Activated CD8-positive, alpha-beta memory T cell treated with anti-CD3 and anti-CD28 coated beads for 4 hours (primary cell): ENCODE results near the gene PLCB2.

ENCODE experiments used
- DNase-seq, 2 donors: peaks; one replicate each; pipeline ENCODE4 v3.0.0-alpha.2; 2020; ENCODE audit warnings: low read depth in 2 of 2

PLCB2 gene

DNA sequence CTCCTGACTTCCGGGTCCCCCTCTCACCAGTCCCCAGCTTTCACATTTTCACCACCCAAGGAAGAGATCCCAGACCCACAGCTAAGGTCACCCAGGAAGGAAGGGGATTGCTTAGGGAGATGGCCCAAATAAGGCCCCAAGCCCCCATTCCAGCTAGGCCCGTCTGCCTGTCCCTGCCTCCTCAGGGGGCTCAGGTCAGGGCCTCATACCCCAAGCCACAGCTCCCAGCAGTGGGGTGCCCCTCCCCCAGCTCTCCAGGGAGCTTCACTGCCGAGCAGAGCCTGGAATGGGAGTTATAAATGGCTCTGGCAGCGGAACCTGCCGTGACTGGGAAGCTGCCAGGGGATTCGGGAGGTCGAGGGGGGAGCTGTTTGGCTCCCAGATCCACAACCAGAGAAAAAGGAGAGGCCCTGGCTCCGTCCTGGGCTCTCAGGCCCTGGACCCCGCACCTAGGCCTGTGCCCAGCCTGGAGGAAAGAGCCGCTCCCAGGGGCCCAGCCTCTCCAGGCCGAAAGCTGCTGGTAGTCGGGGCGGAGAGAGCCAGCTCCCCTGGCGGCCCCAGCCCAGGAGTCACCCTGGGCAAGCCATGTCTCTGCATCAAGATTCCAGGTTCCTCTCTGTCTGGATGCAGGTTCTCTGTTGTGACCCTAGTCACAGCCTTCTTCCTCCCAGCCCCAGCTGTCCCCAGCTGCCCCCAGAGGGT, 32.5 kb upstream of the PLCB2 start:
- no peak for DNase-seq

DNA sequence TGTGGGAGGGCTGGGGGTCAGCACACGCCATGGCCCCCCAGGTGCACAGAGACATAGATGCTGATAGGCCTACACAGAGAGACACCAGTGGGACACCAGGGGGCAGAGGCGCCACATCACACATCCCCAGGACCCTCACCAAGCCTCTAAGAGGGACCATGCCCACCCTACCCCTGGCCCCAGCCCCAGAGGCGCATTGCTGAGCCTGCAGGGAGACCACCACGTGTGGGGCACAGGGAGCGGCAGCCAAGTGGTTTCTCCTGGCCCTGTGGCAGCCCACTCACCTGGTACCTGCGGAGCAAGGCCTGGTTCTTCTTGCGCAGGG, 31.8 kb upstream of the PLCB2 start:
- no peak for DNase-seq

DNA sequence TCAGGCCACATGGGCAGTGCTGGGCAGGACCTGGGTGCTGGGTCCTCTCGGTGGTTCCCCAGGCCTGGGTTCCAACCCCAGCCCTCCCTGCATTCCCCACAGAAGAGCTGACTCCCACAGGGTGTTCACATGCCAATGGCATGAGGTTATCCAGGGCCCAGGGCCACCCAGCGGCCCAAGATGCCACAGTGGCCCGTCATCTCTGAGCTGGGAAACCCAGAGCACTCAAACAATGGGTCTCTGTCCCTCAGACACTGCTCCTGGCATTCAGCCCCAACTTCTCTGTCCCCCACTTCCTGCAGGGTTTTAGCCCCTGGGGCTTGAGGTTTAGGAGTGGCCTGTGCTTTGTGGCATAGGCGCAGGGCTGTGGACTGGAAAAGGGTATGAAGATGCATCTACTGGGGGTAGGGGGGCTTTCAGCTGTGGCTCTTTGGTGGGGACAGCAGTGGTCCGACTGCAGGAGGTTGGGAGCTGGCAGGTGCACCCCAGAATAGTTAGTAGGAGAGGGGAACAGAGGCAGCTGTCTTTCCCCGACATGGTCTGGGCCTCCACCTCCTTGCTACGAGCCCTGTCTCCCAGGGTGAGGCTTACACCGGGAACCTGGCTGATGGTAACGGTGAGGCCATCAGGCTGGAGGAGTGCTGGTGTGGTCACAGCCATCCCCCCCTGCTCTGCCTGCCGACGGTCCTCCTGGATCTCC, 31.3 kb upstream of the PLCB2 start:
- no peak for DNase-seq

DNA sequence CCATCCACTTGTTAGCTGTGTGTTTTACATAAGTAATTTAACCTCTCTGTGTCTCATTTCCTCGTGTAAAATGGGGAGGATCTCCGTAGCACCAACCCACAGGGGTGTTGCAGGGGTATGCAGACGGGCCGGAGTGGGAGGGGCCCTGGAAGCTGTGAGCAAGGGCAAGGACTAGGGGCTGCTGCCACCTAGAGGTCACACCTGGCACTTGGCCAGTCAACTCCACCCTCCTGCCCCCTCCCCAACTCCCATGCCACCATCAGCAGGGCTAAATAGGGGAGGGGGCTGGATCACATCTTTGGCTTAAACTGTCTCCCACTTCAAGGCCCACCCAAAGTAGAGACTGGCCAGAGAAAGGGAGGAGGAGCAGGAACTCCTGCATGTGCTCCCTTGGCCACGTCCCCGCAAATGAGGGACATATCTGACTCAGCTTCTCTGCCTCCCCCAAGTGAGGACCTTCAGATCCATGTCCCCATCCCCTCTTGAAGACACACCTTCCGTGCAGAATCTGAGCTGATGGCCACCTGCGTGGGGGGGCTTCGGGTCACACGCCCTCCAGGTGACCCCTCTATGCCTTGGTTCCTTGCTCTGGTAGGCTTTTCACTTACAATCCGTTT, 30.4 kb upstream of the PLCB2 start:
- DNase-seq = peak; percentile 54 to 56

DNA sequence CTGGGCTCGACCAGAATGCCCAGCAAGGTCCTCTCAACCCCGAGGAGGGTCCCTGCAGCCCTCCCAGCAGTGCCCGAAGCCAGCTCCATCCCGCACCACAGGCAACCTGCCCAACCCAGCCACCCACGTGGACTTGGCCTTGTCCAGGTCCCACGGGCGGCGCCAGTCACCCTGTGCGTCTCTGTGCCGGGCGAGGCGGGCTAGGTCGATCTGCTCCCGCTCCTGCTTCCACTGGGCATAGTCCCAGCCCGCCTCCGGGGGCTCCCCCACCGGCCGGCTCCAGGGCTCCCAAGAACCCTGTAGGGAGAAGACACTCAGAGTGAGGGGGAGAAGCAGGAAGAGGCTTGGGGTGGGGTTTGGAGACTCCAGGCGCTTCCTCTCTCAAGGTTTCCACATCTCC, 29.9 kb upstream of the PLCB2 start:
- DNase-seq = no peak

DNA sequence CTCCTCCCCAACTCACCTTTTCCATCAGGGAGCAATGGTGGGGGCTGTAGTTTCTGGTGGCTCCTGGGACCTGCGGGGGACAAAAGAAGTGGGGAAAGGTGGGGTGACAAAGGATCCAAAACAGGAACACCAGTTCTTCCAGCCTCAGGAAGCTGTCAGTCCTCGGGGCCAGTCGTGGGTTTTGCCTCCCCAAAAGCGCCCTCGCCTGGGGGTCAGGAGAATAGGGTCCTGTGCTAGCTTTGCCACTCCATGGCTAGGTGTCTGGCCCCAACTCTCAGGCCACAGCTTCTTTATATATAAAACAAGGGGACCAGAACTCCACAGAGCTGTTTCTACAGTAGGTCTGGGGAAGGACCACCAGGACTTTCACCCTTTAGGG, 29.0 kb upstream of the PLCB2 start:
- DNase-seq = no peak

DNA sequence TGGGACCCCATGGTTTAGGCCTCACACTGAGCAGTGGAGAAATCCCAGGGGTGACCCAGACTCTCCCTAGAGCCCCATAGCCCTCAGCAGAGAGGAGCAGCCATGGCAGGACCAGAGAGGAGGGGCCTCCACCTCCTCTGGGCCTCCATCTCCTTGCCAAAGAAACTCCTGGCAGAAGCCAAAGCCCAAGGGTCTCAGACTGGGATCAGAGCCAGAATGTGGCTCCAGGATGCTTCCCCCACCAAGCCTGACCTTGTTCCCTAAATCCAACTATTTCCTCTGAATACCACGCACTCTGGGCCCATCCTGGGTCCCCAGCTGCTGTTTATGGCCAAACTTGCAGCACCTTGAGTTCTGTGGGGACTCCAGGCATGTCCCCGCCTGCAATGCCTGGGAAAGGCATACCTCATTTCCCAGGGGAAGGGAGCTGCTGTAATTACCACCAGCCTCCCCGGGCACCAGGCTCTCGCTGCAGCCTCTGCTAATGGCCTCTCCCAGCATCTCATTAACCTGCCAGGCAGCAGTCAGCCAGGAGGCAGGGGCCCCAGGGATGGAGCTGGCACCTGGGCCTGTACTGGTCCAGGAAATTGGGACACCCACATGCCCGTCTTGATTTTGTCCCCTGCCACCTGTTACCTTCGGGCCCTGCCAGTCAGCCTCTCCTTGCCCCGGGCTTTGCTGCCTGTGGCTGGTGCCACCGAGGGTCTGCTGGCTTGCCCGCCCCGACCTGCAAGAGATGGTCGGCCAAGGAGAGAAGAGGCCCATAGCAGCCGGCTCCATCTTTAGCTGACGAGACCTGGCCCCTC, 28.4 kb upstream of the PLCB2 start:
- DNase-seq = no peak

DNA sequence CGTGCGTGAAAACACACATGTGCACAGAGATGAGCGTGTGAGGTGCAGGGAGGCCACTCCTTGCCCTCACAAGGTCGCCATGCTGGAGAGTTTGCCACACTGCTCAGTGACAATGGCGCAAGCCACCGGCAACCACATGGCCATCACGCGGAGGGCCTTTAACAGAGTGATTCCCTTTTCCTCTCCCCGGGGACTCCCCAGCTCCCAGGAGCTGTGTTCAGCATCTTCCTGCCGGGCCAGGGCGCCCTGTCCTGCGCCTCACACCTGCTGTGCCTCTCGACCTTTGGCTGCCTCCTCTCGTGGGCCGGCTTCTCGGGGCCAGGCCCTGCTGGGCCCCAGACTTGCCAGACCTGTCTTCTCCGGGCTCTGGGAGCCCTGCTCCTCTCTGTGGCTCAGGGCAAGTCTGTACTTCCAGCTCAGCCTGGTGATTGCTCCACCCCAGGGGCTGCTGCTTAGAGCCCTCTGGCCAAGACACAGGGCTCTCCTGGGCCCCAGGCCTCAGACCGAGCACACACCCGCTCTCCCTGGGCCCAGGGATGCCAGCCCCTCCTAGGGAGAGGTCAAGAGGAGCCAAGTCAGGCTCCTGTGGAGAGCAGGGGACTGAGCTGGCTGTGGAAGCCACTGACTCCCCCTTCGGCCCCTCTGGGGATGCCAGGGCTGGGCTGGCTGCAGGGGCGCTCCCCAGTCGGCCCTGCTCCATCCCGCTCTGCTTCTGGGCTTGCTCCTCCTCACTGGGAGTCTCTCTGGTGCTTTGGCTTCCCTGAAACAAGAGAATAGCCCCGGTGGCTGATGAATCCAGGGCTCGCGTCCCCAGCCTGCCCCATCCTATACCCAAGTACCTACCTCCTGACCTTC, 27.4 kb upstream of the PLCB2 start:
- no peak for DNase-seq

DNA sequence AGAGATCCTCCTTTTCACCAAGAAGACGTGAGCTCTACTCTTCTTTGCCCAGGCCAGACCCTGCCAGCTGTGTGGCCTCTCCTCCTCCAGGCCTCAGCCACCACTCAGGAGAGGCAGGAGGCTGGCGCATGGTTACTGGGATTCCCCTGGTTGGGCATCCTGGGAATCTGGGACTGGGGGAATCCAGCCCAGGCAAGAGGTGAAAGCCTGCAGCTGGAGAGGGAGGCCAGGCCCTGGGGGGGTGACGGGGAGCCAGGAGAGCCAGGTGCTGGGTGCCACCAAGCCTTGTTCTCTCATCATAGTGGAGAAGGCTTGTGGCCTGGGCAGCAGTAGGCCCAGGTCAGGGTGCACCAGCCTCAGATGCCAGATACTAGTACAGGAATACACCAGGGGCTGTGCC, 26.8 kb upstream of the PLCB2 start:
- no peak for DNase-seq

DNA sequence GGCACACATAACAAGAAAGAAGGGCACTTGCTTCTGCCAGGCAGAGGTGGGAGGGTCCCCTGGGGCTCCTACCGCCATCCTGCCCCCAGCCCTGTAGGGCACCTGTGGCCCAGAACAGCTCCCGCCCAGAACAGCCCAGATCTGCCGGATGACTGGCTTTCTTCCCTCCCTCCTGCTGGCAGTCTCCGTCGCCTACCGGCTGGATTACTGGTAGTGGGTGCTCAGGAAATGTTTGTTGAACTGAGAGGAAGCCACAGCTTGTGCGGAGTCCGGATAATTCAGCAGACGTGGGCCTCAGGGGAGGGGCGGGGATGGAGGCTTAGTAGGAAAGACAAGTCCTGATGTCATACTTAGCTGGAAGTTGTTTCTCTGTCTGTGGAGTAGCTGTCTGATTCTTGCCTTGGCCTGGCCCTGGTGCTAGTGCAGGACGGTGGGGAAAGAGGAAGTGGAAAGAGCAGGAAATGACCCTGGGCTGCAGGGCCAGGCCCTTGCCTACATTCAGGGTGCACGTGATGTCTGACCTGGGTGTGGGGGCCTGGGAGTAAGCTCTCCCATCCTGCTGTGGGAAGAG, 26.3 kb upstream of the PLCB2 start:
- no peak for DNase-seq

DNA sequence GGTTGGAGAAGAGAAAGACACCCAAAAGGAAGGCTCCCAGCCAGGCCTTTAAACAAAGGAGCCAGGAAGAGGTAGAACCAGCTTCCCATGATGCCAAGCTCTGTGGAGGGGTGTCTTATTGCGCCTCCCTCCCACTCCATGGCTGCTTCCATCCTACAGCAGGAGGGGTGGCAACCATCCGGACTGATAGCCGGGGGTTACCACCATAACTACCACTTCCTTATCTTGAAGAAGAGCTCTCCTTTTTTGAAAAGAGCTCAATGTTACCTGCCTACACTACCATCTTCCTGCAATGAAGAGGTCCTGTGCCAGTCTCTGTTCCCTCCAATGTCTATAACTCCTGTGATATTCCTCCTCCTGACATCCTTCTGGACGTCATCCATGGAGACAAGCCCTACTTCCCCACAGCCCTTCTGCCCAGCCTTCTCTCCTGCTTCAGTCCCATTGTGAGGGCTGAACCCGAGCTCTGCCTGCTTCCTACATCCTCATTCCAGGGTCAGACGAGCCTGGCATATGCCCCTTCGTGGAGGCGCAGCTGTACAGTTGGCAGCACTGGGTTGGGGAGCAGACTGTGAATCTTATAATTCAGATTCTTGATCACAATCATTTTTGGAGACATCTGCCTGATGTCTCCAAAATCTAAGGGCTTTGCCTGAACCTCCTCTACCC, 24.5 kb upstream of the PLCB2 start:
- no peak for DNase-seq

DNA sequence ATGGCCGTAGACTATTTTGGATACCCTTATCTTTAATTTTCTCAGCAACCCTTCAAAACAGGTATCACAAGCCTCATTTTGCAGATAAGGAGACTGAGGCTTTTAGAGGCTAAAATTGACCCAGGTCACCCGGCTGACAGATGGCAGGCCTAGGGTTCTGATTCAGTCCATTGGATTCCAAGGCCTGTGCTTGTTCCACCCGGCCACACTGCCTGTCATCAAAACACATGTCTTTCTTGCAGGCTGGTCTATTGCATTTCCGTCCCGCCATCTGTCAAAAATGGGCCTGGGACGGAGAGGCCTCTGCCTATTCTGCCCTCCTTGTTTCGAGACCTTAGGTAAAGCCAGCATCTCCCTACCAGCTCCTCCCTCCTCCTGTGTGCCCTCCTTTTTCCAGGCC, 23.9 kb upstream of the PLCB2 start:
- DNase-seq = no peak

DNA sequence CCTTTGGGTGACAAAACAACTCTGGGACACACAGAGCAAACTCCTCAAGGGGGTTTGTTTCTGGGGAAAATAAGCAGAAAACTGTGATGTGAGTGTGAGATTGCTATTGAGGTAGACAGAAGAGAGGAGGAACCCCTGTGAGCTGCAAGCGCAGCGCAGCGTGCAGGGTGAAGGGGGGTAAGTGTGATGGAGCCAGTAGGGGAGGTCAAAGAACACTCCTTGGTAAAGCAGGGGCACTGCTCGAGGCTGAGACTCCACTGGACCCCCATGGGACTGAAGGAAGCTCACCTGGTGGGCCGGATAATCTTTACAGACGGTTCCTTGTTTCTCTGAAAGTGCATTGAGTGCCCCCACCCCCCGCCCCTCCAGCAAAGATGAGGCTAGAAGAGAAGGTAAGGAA, 23.3 kb upstream of the PLCB2 start:
- no peak for DNase-seq

DNA sequence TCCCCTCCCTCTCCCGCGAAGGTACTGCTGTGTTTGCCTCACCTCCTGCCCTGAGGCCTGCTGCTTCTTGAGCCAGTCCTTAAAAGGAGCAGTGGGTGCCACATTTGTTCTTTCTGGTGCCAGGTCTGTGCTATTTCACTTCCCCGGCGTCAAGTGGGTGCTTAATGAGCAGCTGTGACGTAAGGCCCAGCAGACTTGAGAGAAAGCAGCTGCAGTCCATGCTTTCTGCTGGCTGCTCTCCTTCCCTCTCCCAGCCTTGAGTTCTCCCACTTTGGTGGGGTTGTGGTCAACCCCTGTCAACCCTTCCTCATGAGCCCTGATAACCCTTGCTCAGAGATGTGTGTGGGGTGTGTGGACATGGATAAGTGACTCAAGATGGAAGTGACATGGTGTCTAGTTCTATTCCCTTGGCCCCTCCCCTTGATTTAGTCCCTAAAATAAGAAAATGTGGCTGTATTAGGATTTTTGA, 22.7 kb upstream of the PLCB2 start:
- DNase-seq = no peak

DNA sequence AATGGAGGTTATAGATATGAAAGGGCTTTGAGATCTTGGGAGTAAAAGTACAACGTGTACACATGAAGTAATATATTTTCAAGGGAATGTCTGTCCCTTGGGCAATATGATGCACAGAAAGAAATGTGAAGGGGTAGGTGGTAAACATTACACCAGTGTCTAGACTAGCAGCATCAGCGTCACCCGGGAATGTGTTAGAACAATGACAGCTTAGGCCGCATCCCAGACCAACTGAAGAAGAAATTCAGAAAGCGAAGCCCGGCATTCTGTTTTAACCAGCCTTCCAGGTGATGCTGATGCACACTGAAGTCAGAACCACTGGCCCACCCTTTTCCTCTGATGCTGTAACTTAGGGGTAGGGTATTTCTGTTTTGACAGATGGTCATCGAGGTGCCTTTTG, 22.1 kb upstream of the PLCB2 start:
- no peak for DNase-seq

DNA sequence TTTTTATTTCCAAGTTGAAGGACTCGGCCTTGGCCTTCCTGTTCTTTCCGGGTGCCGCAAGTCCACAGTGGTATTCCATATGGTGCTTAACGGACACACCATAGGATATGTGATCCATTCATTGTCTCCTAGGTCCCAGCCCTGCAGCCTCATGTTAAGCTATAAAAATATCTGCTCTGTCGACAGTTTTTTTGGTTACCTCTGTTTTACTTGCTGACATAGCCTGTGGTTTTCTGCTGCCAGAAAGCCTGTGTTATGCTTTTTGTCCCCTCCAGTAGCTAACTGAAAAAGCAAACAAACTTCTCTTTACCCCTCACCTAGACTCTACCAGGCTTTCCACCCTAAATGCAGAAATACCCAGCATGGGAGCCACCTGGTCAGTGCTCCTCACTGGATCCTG, 21.0 kb upstream of the PLCB2 start:
- no peak for DNase-seq

DNA sequence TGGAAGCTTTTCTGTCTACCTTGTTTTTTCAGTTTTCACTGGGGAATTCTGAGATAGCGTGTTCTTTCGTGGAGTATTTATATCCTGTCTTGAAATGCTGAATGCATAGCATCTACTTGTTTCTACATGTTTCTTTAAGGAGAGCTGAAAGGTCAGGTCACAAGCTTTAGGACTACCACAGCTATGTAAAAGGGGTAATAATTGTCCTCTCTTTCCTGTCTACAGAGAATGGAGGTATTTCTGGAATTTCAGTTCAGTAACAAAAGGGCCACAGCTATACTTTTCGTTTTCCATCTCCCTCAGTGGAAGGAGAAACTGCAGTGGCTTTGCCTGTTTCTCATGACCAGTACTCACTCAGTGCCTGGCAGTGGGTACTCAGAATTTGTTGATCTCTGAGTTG, 20.4 kb upstream of the PLCB2 start:
- DNase-seq = no peak

DNA sequence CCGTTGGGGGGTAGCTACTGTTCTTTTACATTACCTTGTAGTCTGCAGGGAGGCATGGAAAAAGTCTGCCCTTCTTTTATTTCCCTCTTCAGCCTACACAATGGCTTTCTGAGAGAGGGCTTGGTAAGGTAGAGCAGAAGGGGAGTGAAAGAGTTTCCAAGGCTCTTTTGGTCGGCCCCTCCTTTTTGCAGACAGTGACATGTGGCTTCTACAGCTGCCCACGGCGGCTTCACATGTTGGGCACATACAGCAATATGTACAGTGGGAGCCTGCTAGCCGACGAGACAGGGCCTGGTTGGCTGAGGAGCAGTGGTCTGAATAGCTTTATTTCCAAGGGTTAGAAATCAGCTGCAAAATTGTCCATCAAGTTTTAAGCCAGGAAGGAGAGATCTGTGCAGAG, 19.7 kb upstream of the PLCB2 start:
- DNase-seq = no peak

DNA sequence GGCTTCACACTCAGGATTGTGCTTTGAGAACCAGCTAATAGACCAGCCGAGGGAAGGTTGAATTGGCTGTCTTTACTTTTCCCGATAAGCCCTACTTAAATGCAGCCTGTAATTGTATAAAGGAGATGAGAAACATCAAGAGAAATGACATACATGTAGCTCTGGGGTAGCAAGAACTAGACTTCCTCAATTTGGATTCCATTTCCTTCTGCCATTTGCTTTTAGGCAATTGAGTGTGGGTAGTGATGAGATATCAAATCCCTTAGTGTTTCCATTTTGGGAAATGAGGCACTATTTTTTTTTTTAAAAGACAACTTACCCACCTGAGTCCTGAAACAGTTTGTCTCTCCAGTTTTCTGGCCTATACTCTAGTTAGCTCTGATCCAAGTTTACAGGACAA, 18.0 kb upstream of the PLCB2 start:
- DNase-seq = no peak

DNA sequence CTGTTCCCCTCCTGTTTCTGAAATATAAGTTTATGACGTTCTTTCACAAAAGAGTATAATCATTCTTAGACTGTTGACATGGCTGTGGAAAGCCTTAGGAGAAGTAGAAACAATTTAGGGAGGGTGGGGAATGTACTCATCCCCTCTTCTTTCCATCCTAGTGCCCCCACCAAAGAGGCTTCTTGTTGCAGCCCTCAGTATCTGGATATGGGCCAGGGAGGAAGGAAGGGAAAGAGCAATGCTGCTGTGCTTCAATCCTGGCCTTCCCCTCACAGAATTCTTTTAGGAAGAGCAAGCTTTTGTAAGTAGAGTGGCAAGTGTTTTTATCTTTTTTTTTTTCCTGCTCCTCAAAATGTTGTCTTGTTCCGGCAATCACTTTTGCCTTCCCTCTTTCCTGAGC, 17.5 kb upstream of the PLCB2 start:
- no peak for DNase-seq
